Measurements from ENCODE around the gene CTNNA2.

CTNNA2 gene

DNA sequence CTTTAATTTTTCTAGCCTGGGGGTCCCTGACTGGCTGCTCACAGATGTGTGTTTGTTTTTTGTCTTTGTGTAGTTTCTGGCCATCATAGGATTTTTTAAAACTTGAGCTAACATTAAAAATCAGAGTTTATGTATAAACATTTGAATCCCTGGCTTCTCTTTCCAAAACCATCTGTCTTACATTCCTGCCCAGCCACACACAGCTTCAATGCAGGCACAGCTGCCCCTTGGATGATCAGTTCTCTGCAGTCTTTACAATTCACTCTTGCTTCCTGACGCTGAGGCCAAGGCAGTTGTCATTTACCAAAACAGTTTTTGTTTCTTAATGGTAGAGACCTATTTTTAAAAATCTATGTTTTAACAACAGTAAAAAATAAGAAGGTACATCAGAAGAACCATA, 960.9 kb downstream of the CTNNA2 start:
- TF ChIP-seq, protein P1, sequence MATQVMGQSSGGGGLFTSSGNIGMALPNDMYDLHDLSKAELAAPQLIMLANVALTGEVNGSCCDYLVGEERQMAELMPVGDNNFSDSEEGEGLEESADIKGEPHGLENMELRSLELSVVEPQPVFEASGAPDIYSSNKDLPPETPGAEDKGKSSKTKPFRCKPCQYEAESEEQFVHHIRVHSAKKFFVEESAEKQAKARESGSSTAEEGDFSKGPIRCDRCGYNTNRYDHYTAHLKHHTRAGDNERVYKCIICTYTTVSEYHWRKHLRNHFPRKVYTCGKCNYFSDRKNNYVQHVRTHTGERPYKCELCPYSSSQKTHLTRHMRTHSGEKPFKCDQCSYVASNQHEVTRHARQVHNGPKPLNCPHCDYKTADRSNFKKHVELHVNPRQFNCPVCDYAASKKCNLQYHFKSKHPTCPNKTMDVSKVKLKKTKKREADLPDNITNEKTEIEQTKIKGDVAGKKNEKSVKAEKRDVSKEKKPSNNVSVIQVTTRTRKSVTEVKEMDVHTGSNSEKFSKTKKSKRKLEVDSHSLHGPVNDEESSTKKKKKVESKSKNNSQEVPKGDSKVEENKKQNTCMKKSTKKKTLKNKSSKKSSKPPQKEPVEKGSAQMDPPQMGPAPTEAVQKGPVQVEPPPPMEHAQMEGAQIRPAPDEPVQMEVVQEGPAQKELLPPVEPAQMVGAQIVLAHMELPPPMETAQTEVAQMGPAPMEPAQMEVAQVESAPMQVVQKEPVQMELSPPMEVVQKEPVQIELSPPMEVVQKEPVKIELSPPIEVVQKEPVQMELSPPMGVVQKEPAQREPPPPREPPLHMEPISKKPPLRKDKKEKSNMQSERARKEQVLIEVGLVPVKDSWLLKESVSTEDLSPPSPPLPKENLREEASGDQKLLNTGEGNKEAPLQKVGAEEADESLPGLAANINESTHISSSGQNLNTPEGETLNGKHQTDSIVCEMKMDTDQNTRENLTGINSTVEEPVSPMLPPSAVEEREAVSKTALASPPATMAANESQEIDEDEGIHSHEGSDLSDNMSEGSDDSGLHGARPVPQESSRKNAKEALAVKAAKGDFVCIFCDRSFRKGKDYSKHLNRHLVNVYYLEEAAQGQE (IDR thresholded peaks at IDR 0.05; ENCODE audit: insufficient read depth in 1 of 2, low read depth in 2 of 2, low read length in 2 of 2): no peak
- TF ChIP-seq SIN3A (IDR thresholded peaks at IDR 0.05; ENCODE audit: borderline replicate concordance, insufficient read depth, low read length) (no peak), FOXP2 (optimal IDR thresholded peaks at IDR 0.05; ENCODE audit: borderline replicate concordance, extremely low read depth, extremely low read length, insufficient read depth) (no peak), POLR2AphosphoS5 (IDR thresholded peaks at IDR 0.05; ENCODE audit: low read depth, low read length) (no peak), TAF1 (IDR thresholded peaks at IDR 0.05; ENCODE audit: borderline replicate concordance, insufficient read depth, low read length) (no peak)

DNA sequence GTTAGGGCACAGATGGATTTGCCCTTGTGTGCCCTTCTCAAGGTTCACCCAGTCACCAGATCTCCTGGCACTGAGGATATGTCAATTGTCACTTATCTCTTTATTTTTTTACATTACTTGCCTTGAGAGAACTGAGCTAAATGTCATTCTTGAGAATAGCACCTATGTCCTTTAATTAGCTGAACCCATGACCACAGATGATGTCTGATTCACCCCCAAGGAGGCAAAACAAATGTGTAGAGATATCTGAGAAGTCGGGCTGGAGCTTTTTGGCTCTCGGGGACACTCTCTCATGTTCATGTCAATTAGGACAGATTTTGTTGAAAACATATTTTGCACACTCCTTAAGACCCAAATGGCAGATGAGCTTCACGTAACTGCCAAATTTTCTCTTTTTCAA, 963.1 kb downstream of the CTNNA2 start:
- TF ChIP-seq, protein P1 (IDR thresholded peaks at IDR 0.05; ENCODE audit: insufficient read depth in 1 of 2, low read depth in 2 of 2, low read length in 2 of 2): no peak
- TF ChIP-seq FOXP2 (optimal IDR thresholded peaks at IDR 0.05; ENCODE audit: borderline replicate concordance, extremely low read depth, extremely low read length, insufficient read depth): no peak
- TF ChIP-seq SIN3A (IDR thresholded peaks at IDR 0.05; ENCODE audit: borderline replicate concordance, insufficient read depth, low read length): no peak
- TF ChIP-seq POLR2AphosphoS5 (IDR thresholded peaks at IDR 0.05; ENCODE audit: low read depth, low read length): no peak
- no peak for TF ChIP-seq TAF1 (IDR thresholded peaks at IDR 0.05; ENCODE audit: borderline replicate concordance, insufficient read depth, low read length)

DNA sequence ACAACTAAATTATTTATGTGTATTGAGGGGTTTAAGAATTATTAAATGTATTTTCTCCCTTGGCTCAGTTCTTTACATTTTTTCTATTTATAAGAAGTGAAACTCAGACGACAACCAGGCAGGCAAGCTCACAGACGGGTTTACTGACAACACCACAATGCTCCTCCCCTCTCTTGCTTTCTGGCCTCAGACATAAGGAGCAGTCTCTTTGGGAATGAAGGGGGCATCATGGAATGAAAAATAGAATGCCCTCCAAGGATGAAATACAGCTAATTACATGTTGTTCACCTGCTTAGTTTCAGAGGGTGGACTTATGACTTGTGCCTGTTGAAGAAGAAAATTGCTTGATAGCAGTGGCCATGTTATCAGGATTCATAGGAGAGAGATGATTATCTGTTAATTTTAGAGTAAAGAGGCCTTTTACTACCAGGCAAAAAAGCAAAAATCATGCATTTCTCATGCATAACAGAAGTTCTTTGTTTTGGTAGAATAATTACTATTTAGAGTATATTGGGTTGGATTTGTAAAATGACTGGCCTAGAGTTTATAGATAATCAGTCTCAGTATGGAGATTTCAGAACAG, 963.8 kb downstream of the CTNNA2 start:
- TF ChIP-seq, protein P1 (IDR thresholded peaks at IDR 0.05; ENCODE audit: insufficient read depth in 1 of 2, low read depth in 2 of 2, low read length in 2 of 2): no peak
- TF ChIP-seq POLR2AphosphoS5 (IDR thresholded peaks at IDR 0.05; ENCODE audit: low read depth, low read length): no peak
- no peak for TF ChIP-seq SIN3A (IDR thresholded peaks at IDR 0.05; ENCODE audit: borderline replicate concordance, insufficient read depth, low read length)
- TF ChIP-seq TAF1 (IDR thresholded peaks at IDR 0.05; ENCODE audit: borderline replicate concordance, insufficient read depth, low read length): no peak
- no peak for TF ChIP-seq FOXP2 (optimal IDR thresholded peaks at IDR 0.05; ENCODE audit: borderline replicate concordance, extremely low read depth, extremely low read length, insufficient read depth)

DNA sequence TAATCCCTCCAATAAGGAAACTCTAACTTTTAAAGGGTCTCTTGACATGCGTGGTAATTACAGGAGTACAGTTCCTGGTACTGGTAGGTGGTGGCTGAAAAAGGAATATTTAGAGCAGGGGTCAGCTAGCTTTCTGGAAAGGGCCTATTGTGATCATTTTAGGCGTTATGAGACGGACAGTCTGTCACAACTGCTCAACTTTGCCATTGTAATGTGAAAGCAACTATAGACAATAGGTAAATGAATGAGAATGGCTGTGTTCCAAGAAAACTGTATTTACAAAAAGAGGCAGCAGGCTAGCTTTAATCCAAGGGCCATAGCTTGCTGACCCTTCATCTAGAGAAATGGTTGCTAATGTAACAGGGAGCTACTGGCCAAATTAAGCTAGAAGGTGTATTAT, 969.4 kb downstream of the CTNNA2 start:
- TF ChIP-seq POLR2AphosphoS5 (IDR thresholded peaks at IDR 0.05; ENCODE audit: low read depth, low read length): no peak
- TF ChIP-seq SIN3A (IDR thresholded peaks at IDR 0.05; ENCODE audit: borderline replicate concordance, insufficient read depth, low read length): no peak

DNA sequence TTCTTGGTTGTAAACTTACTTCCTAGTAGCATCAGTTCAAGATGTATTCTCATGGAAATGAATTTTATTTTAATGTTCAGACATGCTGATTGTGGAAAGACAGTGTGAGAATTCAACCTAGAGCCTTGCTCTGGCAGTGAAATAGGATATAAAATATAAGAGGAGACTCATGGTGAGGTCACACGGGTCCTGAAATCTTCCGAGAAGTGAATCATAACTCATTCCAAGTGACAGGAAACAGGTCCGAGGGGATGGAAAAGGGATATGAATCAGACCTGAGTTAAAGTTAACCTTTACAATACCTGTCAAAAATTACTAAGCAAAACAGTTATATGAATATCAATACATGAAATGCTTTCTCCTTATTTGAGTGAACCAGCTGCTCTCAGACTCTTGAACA, 976.9 kb downstream of the CTNNA2 start:
- TF ChIP-seq TAF1 (IDR thresholded peaks at IDR 0.05; ENCODE audit: borderline replicate concordance, insufficient read depth, low read length) (no peak), FOXP2 (optimal IDR thresholded peaks at IDR 0.05; ENCODE audit: borderline replicate concordance, extremely low read depth, extremely low read length, insufficient read depth) (no peak), POLR2AphosphoS5 (IDR thresholded peaks at IDR 0.05; ENCODE audit: low read depth, low read length) (no peak), SIN3A (IDR thresholded peaks at IDR 0.05; ENCODE audit: borderline replicate concordance, insufficient read depth, low read length) (no peak)
- TF ChIP-seq, protein P1 (IDR thresholded peaks at IDR 0.05; ENCODE audit: insufficient read depth in 1 of 2, low read depth in 2 of 2, low read length in 2 of 2): no peak
